SK-N-SH (cell line): ENCODE results near the gene CCDC102A. TPM values are rescaled to one million over a fixed set of nuclear protein-coding genes. Genes with fewer than 3 reads are reported as not detected.

Experiments used
- CTCF ChIA-PET: fragments of 300-600, 350-600 bp; formaldehyde crosslinking; extraction: SDS; loops from one replicate; lab custom pipeline; 2021; lab: Yijun Ruan, JAX
- POLR2A ChIA-PET: fragments of 350-600 bp; sonication (Branson Sonifier 250); formaldehyde crosslinking; extraction: SDS; loops from one replicate; lab custom pipeline; 2020; ENCODE audit warnings: antibody characterized with exemption, inconsistent platforms; lab: Yijun Ruan, JAX
- DNase-seq: peaks from one replicate; pipeline ENCODE4 v3.0.0; 2012
- H2AFZ ChIP-seq: fragments of 200-600 bp; sonication (generic); 2 replicates; pipeline ENCODE4 v1.8.1; 2016; ENCODE audit warnings: antibody characterized with exemption, mild to moderate bottlenecking, low read depth
- H3F3A ChIP-seq: fragments of 200-600 bp; sonication (generic); replicated peaks from 2 replicates; pipeline ENCODE3; 2016; ENCODE audit warnings: antibody characterized with exemption, mild to moderate bottlenecking; ENCODE audit not compliant: insufficient read depth
- H3K27ac ChIP-seq, 2 experiments: fragments of 200-500 bp in 1 of 2; fragments of 200-600 bp in 1 of 2; sonication (Bioruptor generic) in 1 of 2; sonication (generic), shearing (Covaris generic) in 1 of 2; 2 replicates each; pipeline versions ENCODE4 v1.5.1 to v1.6.1; 2014 to 2016; ENCODE audit warnings: low read depth in 2 of 2, inconsistent platforms in 1 of 2, low read length in 1 of 2, mild to moderate bottlenecking in 1 of 2, mixed read lengths in 1 of 2
- H3K27me3 ChIP-seq: fragments of 200-600 bp; sonication (generic), shearing (Covaris generic); 2 replicates; pipeline ENCODE4 v1.6.1; 2016; ENCODE audit warnings: mixed run types; ENCODE audit not compliant: insufficient read depth
- H3K36me3 ChIP-seq, 2 experiments: fragments of 200-500 bp in 1 of 2; fragments of 200-600 bp in 1 of 2; sonication (Bioruptor generic) in 1 of 2; sonication (generic) in 1 of 2; replicated peaks in 1 of 2; 2 replicates each; pipeline versions ENCODE3 to v1.5.1; 2014 to 2016; ENCODE audit warnings: low read length in 1 of 2, mild to moderate bottlenecking in 1 of 2; ENCODE audit not compliant: insufficient read depth in 2 of 2, control insufficient read depth in 1 of 2
- H3K4me1 ChIP-seq, 2 experiments: fragments of 200-500 bp in 1 of 2; fragments of 200-600 bp in 1 of 2; sonication (Bioruptor generic) in 1 of 2; sonication (generic), shearing (Covaris generic) in 1 of 2; 2 replicates each; pipeline versions ENCODE4 v1.5.1 to v1.6.1; 2014 to 2016; ENCODE audit warnings: low read depth in 1 of 2, low read length in 1 of 2, mixed run types in 1 of 2; ENCODE audit not compliant: insufficient read depth in 2 of 2, control insufficient read depth in 1 of 2
- H3K4me2 ChIP-seq: fragments of 200-600 bp; sonication (generic), shearing (Covaris generic); 2 replicates; pipeline ENCODE4 v1.6.1; 2017; ENCODE audit warnings: mixed run types
- H3K4me3 ChIP-seq, 2 experiments: fragments of 200-500 bp in 1 of 2; fragments of 200-600 bp in 1 of 2; sonication (Bioruptor generic) in 1 of 2; sonication (generic), shearing (Covaris generic) in 1 of 2; 2 replicates each; pipeline versions ENCODE4 v1.5.1 to v1.8.1; 2014 to 2016; ENCODE audit warnings: low read depth in 2 of 2, inconsistent platforms in 1 of 2, low read length in 1 of 2, mild to moderate bottlenecking in 1 of 2, mixed read lengths in 1 of 2, moderate library complexity in 1 of 2
- H3K79me2 ChIP-seq: fragments of 200-600 bp; sonication (generic); 2 replicates; pipeline ENCODE4 v1.8.1; 2017; ENCODE audit warnings: mild to moderate bottlenecking; ENCODE audit not compliant: insufficient read depth
- H3K9ac ChIP-seq: fragments of 200-600 bp; sonication (generic); 2 replicates; pipeline ENCODE4 v1.6.1; 2017; ENCODE audit warnings: mixed run types
- H3K9me2 ChIP-seq: fragments of 200-600 bp; sonication (generic); 2 replicates; pipeline ENCODE4 v1.6.1; 2017; ENCODE audit warnings: mixed run types
- H3K9me3 ChIP-seq: fragments of 200-600 bp; sonication (generic); 2 replicates; pipeline ENCODE4 v1.6.1; 2017; ENCODE audit warnings: mixed run types, mild to moderate bottlenecking, moderate library complexity
- H4K20me1 ChIP-seq: fragments of 200-600 bp; sonication (generic); 2 replicates; pipeline ENCODE4 v1.6.1; 2017; ENCODE audit warnings: mild to moderate bottlenecking, mixed run types; ENCODE audit not compliant: insufficient read depth
- ELF1 ChIP-seq: IDR thresholded peaks from 2 replicates; pipeline ENCODE4 v1.4.0; 2012
- FOSL2 ChIP-seq: IDR thresholded peaks from 2 replicates; pipeline ENCODE4 v1.4.0; 2012; ENCODE audit warnings: low read depth, mild to moderate bottlenecking, moderate library complexity, borderline replicate concordance
- FOXJ3 ChIP-seq: sonication (generic); formaldehyde crosslinking; IDR thresholded peaks from 2 replicates; pipeline ENCODE4 v1.5.1; 2020; ENCODE audit warnings: mild to moderate bottlenecking, missing genetic modification reagents
- FOXM1 ChIP-seq: IDR thresholded peaks from 2 replicates; pipeline ENCODE4 v1.4.0; 2012; ENCODE audit warnings: low read depth, mild to moderate bottlenecking
- MEF2A ChIP-seq: IDR thresholded peaks from 2 replicates; pipeline ENCODE4 v1.4.0; 2012; ENCODE audit warnings: low read depth, borderline replicate concordance
- POLR2AphosphoS5 ChIP-seq: IDR thresholded peaks from 2 replicates; pipeline ENCODE4 v1.6.1; 2012; ENCODE audit warnings: low read depth, low read length
- SMC3 ChIP-seq: IDR thresholded peaks from 2 replicates; pipeline ENCODE4 v1.6.1; 2012; ENCODE audit warnings: low read depth, low read length, improper control_type of control experiment
- TAF1 ChIP-seq: IDR thresholded peaks from 2 replicates; pipeline ENCODE4 v1.6.1; 2012; ENCODE audit warnings: low read depth, mild to moderate bottlenecking, low read length, moderate library complexity, borderline replicate concordance
- TCF12 ChIP-seq: IDR thresholded peaks from 2 replicates; pipeline ENCODE4 v1.4.0; 2012
- WGBS: methylation state at CpG from one replicate; pipeline ENCODE4 v1.1.6; 2017; ENCODE audit warnings: low lambda C conversion rate; 5-methylcytosine and 5-hydroxymethylcytosine counted together
- polyA plus RNA-seq, 3 experiments: library from polyadenylated mRNA; depleted of rRNA; stranded (reverse); fragments of >200 nt; gene quantifications; 2 replicates each; pipeline ENCODE4 v1.2.3, GENCODE V29; 2012
- TF ChIP-seq, protein P1 (sequence below): IDR thresholded peaks from 2 replicates; pipeline ENCODE4 v1.6.1; 2012; ENCODE audit warnings: mild to moderate bottlenecking, low read depth, low read length, moderate library complexity
- TF ChIP-seq, protein P2 (sequence below): fragments of 150-350 bp; IDR thresholded peaks from 2 replicates; pipeline ENCODE4 v1.6.1; 2016; ENCODE audit warnings: mild to moderate bottlenecking, low read depth, low read length
- TF ChIP-seq, protein P3 (sequence below): IDR thresholded peaks from 2 replicates; pipeline ENCODE4; 2012
- TF ChIP-seq, protein P4 (sequence below): IDR thresholded peaks from 2 replicates; pipeline ENCODE4 v1.4.0; 2012; ENCODE audit warnings: low read depth, borderline replicate concordance

CCDC102A gene
- polyA plus RNA-seq, 1 of the 3 experiments (the other 2 are of a cell fraction): 26.2 TPM

GRCh38 chr16:57534881-57535658 is 1.3 kb downstream of the CCDC102A start (continued):
- TF ChIP-seq, protein P1, sequence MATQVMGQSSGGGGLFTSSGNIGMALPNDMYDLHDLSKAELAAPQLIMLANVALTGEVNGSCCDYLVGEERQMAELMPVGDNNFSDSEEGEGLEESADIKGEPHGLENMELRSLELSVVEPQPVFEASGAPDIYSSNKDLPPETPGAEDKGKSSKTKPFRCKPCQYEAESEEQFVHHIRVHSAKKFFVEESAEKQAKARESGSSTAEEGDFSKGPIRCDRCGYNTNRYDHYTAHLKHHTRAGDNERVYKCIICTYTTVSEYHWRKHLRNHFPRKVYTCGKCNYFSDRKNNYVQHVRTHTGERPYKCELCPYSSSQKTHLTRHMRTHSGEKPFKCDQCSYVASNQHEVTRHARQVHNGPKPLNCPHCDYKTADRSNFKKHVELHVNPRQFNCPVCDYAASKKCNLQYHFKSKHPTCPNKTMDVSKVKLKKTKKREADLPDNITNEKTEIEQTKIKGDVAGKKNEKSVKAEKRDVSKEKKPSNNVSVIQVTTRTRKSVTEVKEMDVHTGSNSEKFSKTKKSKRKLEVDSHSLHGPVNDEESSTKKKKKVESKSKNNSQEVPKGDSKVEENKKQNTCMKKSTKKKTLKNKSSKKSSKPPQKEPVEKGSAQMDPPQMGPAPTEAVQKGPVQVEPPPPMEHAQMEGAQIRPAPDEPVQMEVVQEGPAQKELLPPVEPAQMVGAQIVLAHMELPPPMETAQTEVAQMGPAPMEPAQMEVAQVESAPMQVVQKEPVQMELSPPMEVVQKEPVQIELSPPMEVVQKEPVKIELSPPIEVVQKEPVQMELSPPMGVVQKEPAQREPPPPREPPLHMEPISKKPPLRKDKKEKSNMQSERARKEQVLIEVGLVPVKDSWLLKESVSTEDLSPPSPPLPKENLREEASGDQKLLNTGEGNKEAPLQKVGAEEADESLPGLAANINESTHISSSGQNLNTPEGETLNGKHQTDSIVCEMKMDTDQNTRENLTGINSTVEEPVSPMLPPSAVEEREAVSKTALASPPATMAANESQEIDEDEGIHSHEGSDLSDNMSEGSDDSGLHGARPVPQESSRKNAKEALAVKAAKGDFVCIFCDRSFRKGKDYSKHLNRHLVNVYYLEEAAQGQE: no peak
- TF ChIP-seq, protein P2, sequence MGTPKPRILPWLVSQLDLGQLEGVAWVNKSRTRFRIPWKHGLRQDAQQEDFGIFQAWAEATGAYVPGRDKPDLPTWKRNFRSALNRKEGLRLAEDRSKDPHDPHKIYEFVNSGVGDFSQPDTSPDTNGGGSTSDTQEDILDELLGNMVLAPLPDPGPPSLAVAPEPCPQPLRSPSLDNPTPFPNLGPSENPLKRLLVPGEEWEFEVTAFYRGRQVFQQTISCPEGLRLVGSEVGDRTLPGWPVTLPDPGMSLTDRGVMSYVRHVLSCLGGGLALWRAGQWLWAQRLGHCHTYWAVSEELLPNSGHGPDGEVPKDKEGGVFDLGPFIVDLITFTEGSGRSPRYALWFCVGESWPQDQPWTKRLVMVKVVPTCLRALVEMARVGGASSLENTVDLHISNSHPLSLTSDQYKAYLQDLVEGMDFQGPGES: no peak
- TF ChIP-seq, protein P3, sequence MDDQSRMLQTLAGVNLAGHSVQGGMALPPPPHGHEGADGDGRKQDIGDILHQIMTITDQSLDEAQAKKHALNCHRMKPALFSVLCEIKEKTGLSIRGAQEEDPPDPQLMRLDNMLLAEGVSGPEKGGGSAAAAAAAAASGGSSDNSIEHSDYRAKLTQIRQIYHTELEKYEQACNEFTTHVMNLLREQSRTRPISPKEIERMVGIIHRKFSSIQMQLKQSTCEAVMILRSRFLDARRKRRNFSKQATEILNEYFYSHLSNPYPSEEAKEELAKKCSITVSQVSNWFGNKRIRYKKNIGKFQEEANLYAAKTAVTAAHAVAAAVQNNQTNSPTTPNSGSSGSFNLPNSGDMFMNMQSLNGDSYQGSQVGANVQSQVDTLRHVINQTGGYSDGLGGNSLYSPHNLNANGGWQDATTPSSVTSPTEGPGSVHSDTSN: no peak
- TF ChIP-seq, protein P4, sequence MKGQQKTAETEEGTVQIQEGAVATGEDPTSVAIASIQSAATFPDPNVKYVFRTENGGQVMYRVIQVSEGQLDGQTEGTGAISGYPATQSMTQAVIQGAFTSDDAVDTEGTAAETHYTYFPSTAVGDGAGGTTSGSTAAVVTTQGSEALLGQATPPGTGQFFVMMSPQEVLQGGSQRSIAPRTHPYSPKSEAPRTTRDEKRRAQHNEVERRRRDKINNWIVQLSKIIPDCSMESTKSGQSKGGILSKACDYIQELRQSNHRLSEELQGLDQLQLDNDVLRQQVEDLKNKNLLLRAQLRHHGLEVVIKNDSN: no peak
- TF ChIP-seq MEF2A (no peak), FOXM1 (no peak), FOXJ3 (CRISPR knock-in tag) (no peak)

DNA sequence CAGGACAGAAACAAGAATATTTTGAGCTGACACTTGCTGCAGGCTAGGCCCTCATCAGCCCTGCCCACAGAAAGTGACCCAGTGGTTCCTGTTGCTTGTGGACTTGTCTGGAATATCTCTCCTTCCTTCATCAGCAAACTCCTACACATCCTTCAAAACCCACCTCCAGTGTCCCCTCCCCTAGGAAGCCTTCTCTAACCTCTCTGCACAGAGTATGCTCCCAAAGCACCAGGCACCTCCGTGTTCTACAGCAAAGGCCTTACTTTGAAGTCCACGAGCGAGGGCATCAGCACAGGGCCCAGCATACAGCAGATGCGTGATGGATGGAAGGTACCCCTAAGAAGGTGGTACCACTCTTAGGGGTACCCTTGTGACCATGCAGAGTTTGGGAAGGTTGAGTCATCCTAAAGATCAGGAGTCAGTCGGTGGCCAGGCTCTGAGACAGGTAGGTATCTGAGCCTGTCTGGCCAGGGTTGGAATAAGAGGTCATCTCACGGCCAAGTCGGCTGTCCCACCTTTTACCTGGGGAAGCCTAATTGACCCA is 2.0 kb downstream of the CCDC102A start:
- TF ChIP-seq SMC3 (no peak), FOXM1 (no peak), ELF1 (no peak), TAF1 (no peak), POLR2AphosphoS5 (no peak), TCF12 (no peak), MEF2A (no peak), FOSL2 (no peak)
- TF ChIP-seq, protein P4: no peak
- TF ChIP-seq, protein P3: no peak
- no peaks in the 10 kb centered on the region for H3K9me2 ChIP-seq
- peak overlapping the region in 1 of 2 experiments; percentile 31; a peak in 1 of 4 replicates for H3K27ac ChIP-seq
- no peaks in the 10 kb centered on the region for H3K9me3 ChIP-seq
- no peaks in the 10 kb centered on the region for H3K27me3 ChIP-seq
- H3K4me1 ChIP-seq: peaks cover 30 to 43% of the 10 kb centered on the region in 2 experiments; a peak in 3 of 4 replicates
- H2AFZ ChIP-seq: no peak overlapping the region
- peaks cover 9% of the 10 kb centered on the region; the same call in 1 of the 2 replicates for H3K79me2 ChIP-seq
- 94% methylated on average over 5 of the region's 7 CpGs for WGBS
- no peak for DNase-seq
- POLR2A ChIA-PET: interaction anchor here (0.6 kb wide), 1 partner anchor 108 kb away, joined by 3 read pairs; no protein-coding TSS in a partner anchor
- H3K9ac ChIP-seq: no peak overlapping the region
- no peak overlapping the region for H3K4me3 ChIP-seq
- peaks cover 0 to 4% of the 10 kb centered on the region in 2 experiments for H3K36me3 ChIP-seq
- CTCF ChIA-PET: interaction anchor here (0.8 to 3.9 kb wide), 5 partner anchors 14 to 234 kb away, joined by 3 to 27 read pairs (median 5); no protein-coding TSS in a partner anchor
- H3F3A ChIP-seq: peaks cover 4% of the 10 kb centered on the region
- no peaks in the 10 kb centered on the region for H4K20me1 ChIP-seq
- H3K4me2 ChIP-seq: peak overlapping the region; percentile 62; the same call in 1 of the 2 replicates
